ENCODE data around the gene SIPA1.
"Not testable (repeated sequence)": the region's sequence is repeated elsewhere in the genome, so short reads cannot be mapped to it uniquely, and the experiment has no call there.

The SIPA1 gene

DNA sequence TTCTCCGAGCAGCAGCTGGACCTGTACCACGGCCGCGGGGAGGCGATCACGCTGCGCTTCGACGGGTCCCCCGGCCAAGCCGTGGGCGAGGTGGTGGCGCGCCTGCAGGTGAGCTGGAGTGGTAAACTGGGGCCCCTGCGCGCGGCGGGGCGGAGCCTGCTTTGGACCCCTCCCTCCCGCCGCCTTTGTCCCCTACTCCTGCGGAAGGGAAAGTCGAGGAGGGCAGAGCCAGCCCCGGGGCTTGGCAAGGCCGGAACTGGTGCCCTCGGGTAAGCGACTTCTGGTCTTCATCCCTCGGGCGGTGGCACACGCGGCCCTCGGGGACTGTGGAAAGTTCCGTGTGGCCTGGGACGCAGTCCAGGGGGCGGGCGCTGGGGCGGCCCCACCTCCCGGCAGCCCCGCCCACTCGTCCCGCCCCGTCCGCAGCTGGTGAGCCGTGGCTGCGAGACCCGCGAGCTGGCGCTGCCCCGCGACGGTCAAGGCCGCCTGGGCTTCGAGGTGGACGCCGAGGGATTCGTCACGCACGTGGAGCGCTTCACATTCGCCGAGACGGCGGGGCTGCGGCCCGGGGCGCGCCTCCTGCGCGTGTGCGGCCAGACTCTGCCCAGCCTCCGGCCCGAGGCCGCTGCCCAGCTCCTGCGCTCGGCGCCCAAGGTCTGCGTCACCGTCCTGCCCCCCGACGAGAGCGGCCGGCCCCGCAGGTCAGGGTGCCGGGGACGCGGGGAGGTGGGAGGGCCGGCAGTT, 9.2 kb downstream of the SIPA1 start:
- DNase-seq, result no peak

DNA sequence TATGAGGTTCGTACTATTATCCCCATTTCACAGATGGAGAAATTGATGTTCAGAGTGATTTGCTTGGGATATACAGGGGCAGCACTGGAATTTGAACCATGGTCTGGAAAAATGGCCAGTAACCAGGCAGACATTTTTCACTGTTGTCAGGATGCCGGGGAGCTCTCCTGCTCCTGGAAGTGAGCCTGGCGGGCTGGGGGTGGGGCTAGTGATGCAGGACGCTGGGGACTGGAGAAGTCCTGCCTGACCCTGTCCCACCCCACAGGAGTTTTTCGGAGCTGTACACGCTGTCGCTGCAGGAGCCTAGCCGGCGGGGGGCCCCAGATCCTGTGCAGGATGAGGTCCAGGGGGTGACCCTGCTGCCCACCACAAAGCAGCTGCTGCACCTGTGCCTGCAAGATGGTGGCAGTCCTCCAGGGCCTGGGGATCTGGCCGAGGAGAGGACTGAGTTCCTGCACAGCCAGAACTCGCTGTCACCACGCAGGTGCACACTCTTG, 11.1 kb downstream of the SIPA1 start:
- DNase-seq, result no peak

DNA sequence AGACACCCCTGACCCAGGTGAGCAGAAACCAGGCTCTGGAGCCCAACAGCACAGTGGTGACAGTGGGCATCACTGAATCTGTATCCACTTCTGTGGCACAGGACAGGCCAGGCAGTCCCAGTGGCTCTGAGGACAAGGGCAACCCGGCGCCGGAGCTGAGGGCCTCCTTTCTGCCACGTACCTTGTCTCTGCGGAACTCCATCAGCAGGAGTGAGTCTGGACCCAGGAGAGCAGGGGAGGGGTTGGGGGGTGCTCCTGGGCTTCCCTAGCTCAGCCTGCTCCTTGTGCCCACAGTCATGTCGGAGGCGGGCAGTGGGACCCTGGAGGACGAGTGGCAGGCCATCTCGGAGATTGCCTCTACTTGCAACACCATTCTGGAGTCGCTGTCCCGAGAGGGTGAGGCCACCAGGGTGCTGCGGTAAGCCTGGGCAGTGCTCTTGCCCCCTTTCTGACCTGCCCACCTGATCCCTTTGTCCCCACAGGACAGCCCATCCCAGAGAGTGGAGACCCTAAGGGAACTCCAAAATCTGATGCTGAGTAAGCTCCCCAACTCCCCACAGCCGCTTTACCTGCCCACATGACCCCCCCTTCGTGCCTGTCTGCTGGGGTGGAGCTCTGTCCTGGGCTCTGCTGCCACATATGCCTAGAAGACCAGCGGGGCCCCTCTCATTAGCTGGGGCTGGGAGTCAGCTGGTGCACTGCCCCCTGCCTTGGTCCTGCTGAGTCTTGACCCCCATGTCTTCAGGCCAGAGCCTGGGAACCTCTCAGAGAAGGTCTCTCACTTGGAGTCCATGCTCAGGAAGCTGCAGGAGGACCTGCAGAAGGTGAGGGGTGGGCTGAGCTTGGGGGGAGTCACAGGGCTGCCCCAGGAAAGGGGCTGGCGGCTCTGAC, 12.0 kb downstream of the SIPA1 start:
- no peak for DNase-seq

DNA sequence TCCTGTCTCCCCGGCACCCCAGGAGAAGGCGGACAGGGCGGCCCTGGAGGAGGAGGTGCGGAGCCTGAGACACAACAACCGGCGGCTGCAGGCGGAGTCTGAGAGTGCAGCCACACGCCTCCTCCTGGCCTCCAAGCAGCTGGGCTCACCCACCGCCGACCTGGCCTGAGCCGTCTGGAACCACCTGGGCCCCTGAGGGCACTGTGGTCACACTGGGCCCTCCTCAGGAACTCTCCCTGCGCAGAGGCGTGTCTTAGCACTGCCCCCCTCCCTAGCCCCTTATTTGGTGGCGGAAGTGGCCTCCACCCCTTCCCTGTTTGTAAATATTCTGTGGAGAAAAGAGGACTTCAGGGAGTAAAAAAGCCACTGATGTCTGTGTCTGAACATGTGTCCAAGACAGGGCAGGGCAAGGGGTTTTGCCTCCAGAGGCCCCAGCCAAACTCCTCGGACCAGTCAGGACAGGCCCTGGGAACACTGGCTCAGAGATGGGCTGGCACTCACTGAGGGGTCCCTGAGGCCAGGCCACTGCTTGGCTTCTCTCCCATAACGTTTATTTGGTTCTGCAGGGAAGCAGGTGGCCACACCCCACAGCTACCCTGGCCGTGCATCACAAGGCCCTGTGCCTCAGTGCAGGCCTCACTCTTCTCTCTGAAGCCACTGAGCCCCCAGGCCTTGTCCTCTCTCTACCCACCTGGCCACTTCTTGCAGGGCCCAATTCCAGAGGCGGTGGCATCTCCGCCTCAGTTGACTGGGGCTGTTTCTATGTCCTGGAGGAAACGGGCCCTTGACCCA, 12.8 kb downstream of the SIPA1 start:
- no peak for DNase-seq

DNA sequence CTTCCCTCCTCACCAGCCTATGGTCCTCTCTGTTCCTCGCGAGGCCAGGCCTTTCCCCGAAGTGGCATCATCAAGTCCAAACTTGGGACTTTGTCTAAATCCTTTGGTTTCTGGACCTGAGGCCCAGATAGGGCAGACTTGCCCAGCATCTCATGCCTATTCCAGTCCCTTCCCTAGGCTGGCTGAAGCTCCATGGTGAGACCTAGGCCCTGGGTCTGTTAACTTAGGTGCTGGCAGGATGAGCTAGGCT, 13.4 kb downstream of the SIPA1 start:
- no peak for DNase-seq

DNA sequence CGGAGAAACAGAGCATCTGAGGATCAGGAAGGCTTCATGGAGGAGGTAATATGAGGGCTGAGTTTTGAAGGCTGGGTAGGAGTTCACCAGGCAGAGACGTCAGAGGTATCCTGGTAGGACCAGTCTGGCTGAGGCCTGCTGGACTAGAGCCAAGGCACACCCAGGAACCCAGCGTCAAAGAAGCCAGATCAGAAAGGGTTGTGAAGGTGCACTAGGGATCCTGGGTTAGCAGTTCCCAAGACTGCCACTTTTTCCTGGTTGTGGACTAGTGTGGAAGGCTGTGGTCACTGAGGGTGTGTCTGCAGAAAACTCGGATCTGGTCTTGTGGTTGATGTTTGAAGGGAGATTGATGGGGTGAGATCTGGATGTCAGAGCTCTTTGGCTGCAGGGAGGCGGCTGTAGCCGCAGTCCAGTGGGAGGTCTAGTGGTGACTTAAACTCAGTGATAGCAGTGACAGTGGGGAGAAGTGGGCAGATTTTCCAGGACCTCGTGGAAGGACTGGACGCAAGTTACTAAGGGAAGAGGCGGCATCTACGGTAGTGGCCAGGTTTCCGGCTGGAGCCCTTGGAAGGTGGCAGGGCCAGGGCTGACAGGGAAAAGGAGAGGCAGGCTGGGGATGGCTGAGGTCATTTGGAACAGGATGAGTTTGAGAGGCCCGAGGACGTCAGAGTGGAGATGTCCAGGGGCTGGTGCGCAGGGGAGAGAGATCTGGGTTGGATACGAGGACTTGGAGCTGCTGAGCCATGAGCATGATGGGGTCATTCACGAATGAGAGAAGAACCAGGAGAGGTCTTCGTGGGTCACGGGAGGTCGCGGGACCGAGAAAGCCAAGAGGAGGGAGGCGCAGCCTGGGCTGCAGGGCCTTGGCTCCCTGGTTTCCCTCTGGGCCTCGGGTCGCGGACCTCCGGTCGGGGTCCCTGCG, 13.9 kb downstream of the SIPA1 start:
- no peak for DNase-seq

DNA sequence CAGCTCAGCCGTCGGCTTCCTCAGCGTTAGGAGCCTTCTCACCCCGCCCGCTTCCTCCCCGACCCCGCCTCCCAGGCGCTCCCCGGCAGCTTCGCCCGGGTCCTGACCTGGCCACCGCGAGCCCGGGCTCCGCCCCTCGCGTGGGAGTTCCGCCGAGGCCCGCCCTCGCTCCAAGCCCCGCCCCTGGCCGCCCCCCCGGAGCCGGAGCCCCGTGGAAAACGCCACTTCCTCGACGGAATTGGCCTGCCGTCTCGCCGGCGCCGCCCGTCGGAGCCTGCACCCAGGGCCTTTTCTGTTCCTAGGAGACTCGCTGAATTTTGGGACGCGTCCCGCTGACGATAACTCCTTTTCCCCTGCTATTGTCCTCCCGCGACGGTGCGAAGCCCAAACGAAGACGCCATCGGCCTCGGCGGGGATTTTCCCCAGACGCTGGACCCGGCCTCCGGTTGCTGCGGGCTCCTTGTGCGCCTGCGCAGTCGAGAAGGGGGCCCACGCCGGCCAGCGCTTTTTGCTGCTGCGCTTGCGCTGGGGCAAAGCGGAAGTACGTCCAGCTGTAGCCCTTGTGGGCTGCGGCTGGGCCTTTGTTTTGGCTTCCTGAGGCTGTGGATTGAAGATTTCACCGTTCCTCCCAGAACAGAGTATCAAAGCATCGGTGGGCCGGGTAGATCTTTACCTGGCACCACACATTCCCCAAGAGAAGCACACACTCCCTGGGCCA, 14.8 kb downstream of the SIPA1 start:
- DNase-seq, result peak; percentile 97

DNA sequence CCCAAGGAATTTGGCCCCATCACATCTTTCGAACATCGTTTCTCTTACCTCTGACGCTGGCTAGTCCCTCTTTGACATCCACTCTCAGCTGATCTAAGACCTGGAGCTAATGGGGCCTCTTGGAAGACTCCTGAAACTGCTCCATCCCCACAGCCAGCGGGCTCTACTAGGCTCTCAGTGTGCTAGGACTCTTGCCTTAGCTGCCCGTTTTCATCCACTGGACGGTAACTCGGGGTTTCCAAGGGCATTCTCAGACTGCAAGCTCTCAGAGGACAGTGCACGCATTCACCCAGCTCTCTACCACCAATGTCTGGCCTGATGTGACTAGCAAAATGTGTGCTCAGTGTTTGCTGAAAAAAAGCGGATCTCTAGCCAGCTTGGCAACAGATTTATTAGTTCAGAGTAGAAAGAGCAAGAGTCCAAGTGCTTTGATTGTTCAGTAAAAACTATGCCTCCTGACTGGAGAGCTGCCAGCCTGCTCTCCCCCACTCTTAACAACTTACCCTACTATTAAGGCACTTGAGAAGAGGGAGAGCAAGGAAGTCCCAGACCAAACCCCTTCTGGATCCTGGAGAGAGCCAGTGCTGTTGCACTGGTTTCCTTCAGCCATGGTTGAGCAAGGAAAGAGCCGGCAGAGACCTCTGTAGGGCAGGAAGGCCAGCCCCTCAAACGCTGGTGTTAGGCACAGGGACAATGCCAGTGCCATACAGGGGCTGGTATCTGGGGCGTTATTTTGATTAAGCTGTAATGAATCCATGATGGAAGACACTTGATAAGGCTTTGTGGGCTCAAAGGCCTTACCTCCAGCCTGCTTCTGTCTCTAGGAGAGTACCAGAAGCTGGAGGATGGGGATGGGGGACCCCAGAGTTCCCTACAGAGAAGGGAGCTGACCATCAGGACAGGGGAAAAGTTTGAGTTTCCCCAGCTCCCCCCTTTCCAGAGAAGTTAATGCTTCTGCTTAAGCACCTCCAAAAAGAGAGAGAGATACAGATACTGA, 15.6 kb downstream of the SIPA1 start:
- DNase-seq, result no peak

DNA sequence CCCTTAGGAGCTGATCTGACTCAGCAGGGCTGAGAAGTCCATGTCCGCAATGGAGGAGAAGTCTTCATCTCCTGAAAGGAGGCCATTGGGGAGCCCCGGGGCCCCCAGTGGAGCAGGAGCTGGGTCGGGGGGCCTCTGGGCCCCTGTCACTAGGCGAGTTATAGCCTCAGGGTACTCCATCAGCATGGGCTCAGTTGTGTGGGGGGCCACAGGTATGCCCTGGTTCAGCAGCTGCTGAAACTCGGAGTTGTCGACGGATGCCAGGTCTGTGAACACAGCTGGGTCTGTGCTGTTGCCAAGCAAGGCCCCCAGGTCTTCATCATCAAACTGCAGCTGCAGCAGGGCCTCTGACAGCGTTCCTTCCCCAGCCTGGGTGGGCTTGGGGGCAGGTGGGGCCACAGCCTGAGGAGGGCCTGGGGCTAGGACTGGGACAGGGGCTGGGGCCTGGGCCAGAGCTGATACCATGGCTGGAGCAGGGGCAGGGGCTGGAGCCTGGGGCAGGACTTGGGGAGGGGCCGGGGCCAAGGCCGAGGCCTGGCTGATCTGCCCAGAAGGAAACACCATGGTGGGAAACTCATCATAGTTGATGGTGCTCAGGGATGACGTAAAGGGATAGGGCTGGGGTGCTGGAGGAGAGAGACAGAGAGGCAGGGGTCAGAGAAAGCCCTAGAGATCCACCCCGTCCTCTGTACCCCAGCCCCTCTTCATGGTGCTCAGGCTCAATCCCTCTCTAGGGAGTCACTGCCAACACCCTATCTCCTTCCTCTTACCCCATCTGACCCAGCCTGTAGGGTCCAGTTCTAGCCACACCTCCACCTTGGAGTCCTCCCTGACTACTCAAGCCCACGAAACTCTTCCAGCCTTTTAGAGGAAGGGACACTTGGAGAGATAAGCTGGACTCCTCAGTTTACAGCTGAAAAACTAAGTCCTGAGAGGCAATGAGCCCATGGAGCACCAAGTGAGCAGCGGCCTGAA, 16.8 kb downstream of the SIPA1 start:
- no peak for DNase-seq

DNA sequence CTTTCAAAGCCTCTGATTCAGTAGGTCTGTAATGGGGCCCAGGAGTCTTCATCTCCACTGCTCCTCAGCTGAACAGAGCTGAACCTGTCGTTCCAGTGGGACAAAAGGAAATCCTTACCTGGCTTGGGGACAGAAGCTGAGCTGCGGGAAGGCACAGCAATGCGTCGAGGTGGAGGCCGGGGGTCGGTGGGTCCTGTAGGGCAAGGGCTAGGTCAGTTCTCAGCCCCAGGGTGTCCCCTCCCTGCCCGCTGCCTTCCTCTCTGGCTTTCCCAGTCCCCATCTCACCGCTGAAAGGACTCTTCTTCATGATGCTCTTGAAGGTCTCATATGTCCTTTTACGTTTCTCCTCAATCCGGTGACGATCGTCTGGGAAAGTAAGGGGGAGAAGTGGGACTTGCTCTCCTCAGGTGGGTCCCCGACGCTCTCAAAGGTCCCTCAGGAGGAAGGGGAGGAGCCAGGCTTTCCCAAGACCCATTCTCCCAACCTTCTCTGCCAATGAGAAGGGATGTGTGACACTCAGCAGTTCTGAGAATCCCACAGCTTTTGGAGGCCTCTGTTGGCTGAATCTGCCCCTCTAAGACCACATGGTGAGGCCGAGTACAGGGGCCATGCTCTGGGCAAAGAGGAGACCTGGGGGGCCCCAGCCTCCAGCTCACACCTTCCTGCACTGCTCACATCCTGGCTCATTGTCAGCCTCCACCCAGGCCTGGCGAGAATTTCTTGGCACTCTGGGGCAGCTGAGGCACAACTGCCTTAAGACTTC, 17.9 kb downstream of the SIPA1 start:
- no peak for DNase-seq

DNA sequence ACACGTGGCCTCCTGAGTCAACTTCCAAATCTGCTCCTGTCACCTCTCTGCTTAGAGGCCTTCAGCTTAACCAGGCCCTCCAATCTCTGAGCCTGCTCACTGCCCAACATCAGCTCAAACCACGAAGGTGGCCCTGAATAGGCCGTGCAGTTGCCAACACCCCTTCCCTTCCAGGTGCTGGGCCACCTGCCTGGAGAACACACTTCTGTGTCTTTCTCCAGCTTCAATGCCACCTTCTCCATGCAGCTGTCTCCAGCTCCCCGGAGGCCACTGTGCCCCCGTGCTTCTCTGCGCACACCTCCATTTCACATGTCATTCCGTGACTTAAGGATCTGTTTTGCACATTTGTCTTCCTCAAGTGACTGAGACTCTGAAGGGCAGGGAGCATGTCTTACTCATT, 19.5 kb downstream of the SIPA1 start:
- DNase-seq, result no peak

DNA sequence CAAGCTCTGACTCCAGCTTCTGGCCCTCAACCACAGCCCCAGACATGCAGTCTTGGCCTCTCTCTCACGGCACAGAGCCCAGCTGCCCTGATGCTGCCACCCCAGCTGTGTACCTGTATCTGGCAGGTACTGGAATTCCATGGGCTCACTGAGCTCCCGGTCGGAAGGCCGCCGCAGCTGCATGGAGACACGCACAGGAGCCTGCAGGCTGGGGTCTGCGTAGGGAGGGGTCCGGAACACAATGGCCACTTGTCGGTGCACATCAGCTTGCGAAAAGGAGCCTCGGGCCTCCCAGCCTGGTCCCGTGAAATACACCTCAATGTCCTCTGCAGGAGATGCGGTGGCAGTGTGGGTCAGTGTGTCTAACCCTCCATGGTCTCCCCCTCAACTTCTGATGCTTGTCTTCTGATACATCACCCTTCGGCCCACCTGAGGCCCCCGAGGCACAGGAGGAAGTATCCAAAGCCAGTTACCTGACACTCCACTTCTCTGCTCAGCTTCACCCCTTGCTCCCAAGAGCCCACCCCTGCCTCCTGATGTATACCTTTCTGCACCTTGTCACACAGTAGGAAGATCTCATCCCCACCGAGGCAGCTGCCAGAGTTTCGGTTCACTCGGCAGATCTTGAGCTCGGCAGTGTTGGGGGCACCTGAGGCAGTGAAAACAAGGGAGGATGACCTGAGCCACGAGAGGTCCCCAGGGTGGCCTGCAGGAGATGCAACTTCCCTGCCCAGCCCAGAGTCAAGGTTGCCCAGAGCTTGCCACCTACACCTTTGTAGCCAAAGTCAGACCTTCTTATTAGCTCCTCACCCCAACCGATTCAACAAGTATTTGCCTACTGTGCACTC, 20.5 kb downstream of the SIPA1 start:
- no peak for DNase-seq

DNA sequence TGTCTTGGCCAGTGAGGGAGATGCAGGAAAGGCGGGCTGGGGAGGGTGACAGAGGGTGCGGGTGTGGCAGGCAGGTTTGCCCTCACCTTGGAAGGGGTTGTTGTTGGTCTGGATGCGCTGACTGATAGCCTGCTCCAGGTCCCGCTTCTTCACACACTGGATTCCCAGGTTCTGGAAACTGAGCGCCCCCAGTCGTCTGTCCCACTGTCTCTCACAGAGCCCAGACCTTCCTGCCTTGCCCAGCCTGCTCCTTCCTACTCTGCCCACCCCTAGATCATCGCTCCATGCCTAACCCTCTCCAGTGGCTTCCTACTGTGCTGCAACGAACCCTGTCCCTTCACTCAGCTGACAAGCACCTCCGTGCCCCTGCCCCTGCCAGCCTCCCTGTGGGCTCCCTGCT, 22.1 kb downstream of the SIPA1 start:
- DNase-seq, result no peak

DNA sequence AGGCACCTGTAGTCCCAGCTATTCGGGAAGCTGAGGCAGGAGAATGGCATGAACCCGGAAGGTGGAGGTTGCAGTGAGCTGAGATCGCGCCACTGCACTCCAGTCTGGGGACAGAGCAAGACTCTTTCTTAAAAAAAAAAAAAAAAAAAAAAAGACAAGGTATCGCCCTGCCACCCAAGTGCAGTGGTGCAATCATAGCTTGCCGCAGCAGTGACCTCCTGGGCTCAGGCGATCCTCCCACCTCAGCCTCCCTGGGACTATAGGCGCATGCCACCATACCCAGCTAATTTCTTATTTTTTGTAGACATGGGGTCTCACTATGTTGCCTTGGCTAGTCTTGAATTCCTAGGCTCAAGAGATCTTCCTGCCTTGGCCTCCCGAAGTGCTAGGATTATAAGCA, 23.0 kb downstream of the SIPA1 start:
- not testable (repeated sequence) for DNase-seq

DNA sequence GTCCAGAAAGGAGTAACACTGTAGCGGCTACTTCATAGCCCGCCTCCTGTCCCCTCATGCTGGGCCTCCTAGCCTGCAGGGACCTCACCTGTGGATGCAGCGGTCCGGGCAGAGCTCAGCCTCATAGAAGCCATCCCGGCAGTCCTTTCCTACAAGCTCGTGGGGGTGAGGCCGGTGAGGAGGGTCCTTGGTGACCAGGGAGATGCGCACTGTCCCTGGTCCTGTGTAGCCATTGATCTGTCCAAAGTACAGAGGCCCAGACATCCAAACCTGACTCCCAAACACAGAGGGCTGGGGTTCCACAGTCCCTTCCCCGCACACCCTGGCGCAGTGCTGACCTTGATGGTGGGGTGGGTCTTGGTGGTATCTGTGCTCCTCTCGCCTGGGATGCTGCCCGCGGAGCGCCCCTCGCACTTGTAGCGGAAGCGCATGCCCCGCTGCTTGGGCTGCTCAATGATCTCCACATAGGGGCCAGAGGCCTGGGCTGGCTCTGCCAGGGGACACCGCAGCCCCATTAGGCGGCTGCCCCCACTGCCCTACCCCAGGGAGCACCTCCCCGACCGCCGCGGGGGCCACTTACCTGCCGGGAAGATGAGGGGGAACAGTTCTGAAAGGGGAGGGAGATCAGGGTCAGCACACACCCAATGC, 23.8 kb downstream of the SIPA1 start:
- DNase-seq, result no peak

DNA sequence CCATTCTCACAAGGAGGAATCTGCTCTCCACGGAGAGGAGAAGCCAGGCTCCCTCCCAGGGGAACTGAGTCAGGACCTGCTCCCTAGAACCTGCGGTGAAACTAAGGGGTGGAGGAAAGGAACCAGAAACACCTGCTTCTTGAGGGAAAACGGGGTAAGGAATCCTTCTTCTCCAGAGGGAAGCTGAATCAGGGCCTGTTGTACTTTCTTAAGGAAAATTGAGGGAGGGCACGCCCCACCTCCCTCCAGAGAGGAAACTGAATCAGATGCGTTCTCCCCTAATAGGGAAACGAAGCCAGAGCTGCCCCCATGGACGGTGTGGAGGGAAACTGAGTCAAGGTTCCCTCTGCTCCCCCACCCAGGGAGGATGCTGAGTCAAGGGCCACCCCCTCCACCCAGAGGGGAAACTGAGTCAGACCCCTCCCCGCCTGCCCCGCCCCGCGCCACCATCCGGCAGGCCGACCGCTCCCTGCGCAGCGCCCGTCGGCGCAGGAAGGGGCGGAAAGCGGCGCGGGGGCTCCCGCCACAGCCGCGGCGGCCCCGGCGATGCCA, 24.4 kb downstream of the SIPA1 start:
- DNase-seq, result peak in 1 of 2 experiments; percentile 41

All from activated CD4-positive, alpha-beta T cell treated with anti-CD3 and anti-CD28 coated beads, Interleukin-2, amount 50 U/mL, for 48 hours (primary cell).